ENCODE measurements around the gene PCDHB15. TPM values are rescaled to one million over a fixed set of nuclear protein-coding genes. Genes with fewer than 3 reads are reported as not detected.
A peak's percentile ranks its signal among the peaks of the same experiment; 100 is the strongest.
"Not testable (repeated sequence)": the region's sequence is repeated elsewhere in the genome, so short reads cannot be mapped to it uniquely, and the experiment has no call there.

Gene PCDHB15
- total RNA-seq: 1 to 10 TPM; 3.7 to 9.8 TPM
- 1.3 TPM for polyA plus RNA-seq (2013, experiment 1 of 2)
- polyA plus RNA-seq (2013, experiment 2 of 2): 1.3 TPM
- long read RNA-seq, experiment 1, full-length matches to known transcripts: 1 of 1 reads
- long read RNA-seq, experiment 1, partial matches to known transcripts: 0 of 1 reads
- long read RNA-seq, experiment 1, other reads (novel, unspliced or antisense): 0 of 1 reads
- long read RNA-seq, experiment 2, full-length matches to known transcripts: 7 of 7 reads
- long read RNA-seq, experiment 2, partial matches to known transcripts: 0 of 7 reads
- long read RNA-seq, experiment 2, other reads (novel, unspliced or antisense): 0 of 7 reads
- long read RNA-seq, experiment 3, full-length matches to known transcripts: 32 of 33 reads
- long read RNA-seq, experiment 3, partial matches to known transcripts: 0 of 33 reads
- long read RNA-seq, experiment 3, other reads (novel, unspliced or antisense): 1 of 33 reads
- long read RNA-seq, experiment 4: 0 reads

- no peaks in the 10 kb centered on the region for H3K4me1 Mint-ChIP-seq
- H3K36me3 Mint-ChIP-seq (ENCODE audit: low read depth): peaks cover 47% of the 10 kb centered on the region
- Histone ChIP-seq H3K27me3 (ENCODE audit: control insufficient read depth, insufficient read depth, low read length, poor library complexity, severe bottlenecking) (no peaks in the 10 kb centered on the region), H3K9ac (ENCODE audit: extremely low read depth, low read length, poor library complexity, severe bottlenecking) (no peak within 1 kb of the TSS), H3K4me1 (ENCODE audit: control insufficient read depth, insufficient read depth, low read length) (no peaks in the 10 kb centered on the region), H3K27ac (ENCODE audit: low read depth, low read length) (no peak within 1 kb of the TSS), H3K4me3 (ENCODE audit: low read length) (no peak within 1 kb of the TSS), H3K36me3 (ENCODE audit: control insufficient read depth, insufficient read depth, low read length) (no peaks in the 10 kb centered on the region), H3K9me3 (ENCODE audit: control insufficient read depth, low read length) (peaks cover 62% of the 10 kb centered on the region)
- peak within 1 kb of the TSS; percentile 71 for H3K4me3 Mint-ChIP-seq
- WGBS, 2 experiments (ENCODE audit: insufficient coverage in 1 of 2, insufficient read length in 1 of 2): 79 to 89% methylated on average over 9 to 16 of the region's 16 CpGs
- H3K27ac Mint-ChIP-seq: peak within 1 kb of the TSS; percentile 88
- peaks cover 4% of the 10 kb centered on the region for H3K27me3 Mint-ChIP-seq (ENCODE audit: insufficient read depth)
- DNase-seq: peak; percentile 90
- peaks cover 61% of the 10 kb centered on the region for H3K9me3 Mint-ChIP-seq
- TF ChIP-seq, protein P1, sequence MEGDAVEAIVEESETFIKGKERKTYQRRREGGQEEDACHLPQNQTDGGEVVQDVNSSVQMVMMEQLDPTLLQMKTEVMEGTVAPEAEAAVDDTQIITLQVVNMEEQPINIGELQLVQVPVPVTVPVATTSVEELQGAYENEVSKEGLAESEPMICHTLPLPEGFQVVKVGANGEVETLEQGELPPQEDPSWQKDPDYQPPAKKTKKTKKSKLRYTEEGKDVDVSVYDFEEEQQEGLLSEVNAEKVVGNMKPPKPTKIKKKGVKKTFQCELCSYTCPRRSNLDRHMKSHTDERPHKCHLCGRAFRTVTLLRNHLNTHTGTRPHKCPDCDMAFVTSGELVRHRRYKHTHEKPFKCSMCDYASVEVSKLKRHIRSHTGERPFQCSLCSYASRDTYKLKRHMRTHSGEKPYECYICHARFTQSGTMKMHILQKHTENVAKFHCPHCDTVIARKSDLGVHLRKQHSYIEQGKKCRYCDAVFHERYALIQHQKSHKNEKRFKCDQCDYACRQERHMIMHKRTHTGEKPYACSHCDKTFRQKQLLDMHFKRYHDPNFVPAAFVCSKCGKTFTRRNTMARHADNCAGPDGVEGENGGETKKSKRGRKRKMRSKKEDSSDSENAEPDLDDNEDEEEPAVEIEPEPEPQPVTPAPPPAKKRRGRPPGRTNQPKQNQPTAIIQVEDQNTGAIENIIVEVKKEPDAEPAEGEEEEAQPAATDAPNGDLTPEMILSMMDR (conservative IDR thresholded peaks at IDR 0.05): peak; percentile 93
Measured at GRCh38 chr5:141245250-141245717, at the start of gene PCDHB15. Gene PCDHB15 (plus strand): TSS chr5:141245395. CDS start chr5:141245579, 184 bp downstream.

GRCh38 chr5:141196363-141196762 lies 48.8 kb upstream of the PCDHB15 start:
- H3K4me3 ChIP-seq (ENCODE audit: low read length): no peak overlapping the region
- H3K36me3 ChIP-seq (ENCODE audit: control insufficient read depth, insufficient read depth, low read length): no peaks in the 10 kb centered on the region
- no peaks in the 10 kb centered on the region for H3K27me3 ChIP-seq (ENCODE audit: control insufficient read depth, insufficient read depth, low read length, poor library complexity, severe bottlenecking)
- H3K4me3 Mint-ChIP-seq: no peak overlapping the region
- peaks cover 9% of the 10 kb centered on the region for H3K27me3 Mint-ChIP-seq (ENCODE audit: insufficient read depth)
- no peak overlapping the region for H3K27ac ChIP-seq (ENCODE audit: low read depth, low read length)
- no peak overlapping the region for H3K27ac Mint-ChIP-seq
- TF ChIP-seq, protein P1 (conservative IDR thresholded peaks at IDR 0.05): no peak
- 63 to 73% methylated on average over 2 to 3 of the region's 3 CpGs for WGBS, 2 experiments (ENCODE audit: insufficient coverage in 1 of 2, insufficient read length in 1 of 2)
- H3K4me1 Mint-ChIP-seq: peaks cover 6% of the 10 kb centered on the region
- no peaks in the 10 kb centered on the region for H3K4me1 ChIP-seq (ENCODE audit: control insufficient read depth, insufficient read depth, low read length)
- peaks cover 33% of the 10 kb centered on the region for H3K9me3 Mint-ChIP-seq
- H3K9me3 ChIP-seq (ENCODE audit: control insufficient read depth, low read length): peaks cover 9% of the 10 kb centered on the region
- DNase-seq: no peak
- no peak overlapping the region for H3K9ac ChIP-seq (ENCODE audit: extremely low read depth, low read length, poor library complexity, severe bottlenecking)
- H3K36me3 Mint-ChIP-seq (ENCODE audit: low read depth): peaks cover 10% of the 10 kb centered on the region

DNA sequence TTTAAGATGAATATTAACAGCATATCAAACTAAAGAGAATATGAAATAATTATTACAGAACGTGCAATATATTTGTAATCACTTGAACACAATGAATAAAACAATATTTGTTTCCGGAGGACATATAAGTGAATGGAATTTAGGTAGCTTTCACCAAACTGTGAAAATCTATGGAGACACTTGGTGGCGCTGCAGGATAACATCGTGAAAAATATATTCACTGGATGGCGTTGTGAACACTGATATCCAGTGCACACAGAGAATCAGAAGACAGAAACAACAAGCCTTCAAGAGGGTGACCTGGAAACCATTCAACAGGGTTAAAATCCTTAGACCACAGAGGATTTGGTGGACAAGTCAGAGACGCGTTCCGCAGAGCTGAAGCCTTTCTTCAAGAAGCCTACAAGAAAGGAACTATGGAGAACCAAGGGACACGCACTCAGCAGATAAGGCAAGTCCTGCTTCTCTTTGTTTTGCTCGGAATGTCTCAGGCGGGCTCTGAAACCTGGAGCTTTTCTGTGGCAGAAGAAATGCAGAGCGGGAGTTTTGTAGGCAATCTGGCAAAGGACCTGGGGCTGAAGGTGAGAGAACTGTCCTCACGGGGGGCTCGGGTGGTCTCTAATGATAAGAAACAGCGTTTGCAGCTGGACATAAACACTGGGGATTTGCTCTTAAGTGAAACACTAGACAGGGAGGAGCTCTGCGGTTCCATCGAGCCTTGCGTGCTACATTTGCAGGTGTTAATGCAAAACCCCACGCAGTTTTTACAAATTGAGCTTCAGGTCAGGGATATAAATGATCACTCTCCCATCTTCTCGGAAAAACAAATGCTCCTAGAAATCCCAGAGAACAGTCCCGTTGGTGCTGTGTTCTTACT lies 45.6 kb upstream of the PCDHB15 start, which contains the start of gene PCDHB11:
PCDHB11 (plus strand) TSS at position 269 of the 877 bp plus-strand sequence; CDS start at position 417, 148 bp downstream.
- no peak within 1 kb of the TSS for H3K27ac ChIP-seq (ENCODE audit: low read depth, low read length)
- peak; percentile 68 for DNase-seq
- no peaks in the 10 kb centered on the region for H3K27me3 ChIP-seq (ENCODE audit: control insufficient read depth, insufficient read depth, low read length, poor library complexity, severe bottlenecking)
- H3K9me3 Mint-ChIP-seq: peaks cover 26% of the 10 kb centered on the region
- H3K9me3 ChIP-seq (ENCODE audit: control insufficient read depth, low read length): peaks cover 9% of the 10 kb centered on the region
- no peak within 1 kb of the TSS for H3K9ac ChIP-seq (ENCODE audit: extremely low read depth, low read length, poor library complexity, severe bottlenecking)
- H3K4me1 Mint-ChIP-seq: no peaks in the 10 kb centered on the region
- no peaks in the 10 kb centered on the region for H3K4me1 ChIP-seq (ENCODE audit: control insufficient read depth, insufficient read depth, low read length)
- peak within 1 kb of the TSS; percentile 69 for H3K27ac Mint-ChIP-seq
- peaks cover 6% of the 10 kb centered on the region for H3K27me3 Mint-ChIP-seq (ENCODE audit: insufficient read depth)
- H3K4me3 ChIP-seq (ENCODE audit: low read length): no peak within 1 kb of the TSS
- H3K4me3 Mint-ChIP-seq: peak within 1 kb of the TSS; percentile 50
- 77 to 83% methylated on average over 17 to 20 of the region's 21 CpGs for WGBS, 2 experiments (ENCODE audit: insufficient coverage in 1 of 2, insufficient read length in 1 of 2)
- peaks cover 10% of the 10 kb centered on the region for H3K36me3 Mint-ChIP-seq (ENCODE audit: low read depth)
- no peaks in the 10 kb centered on the region for H3K36me3 ChIP-seq (ENCODE audit: control insufficient read depth, insufficient read depth, low read length)
- TF ChIP-seq, protein P1 (conservative IDR thresholded peaks at IDR 0.05): peak; percentile 79

- H3K27me3 Mint-ChIP-seq (ENCODE audit: insufficient read depth); H3K36me3 ChIP-seq (ENCODE audit: control insufficient read depth, insufficient read depth, low read length); DNase-seq; H3K4me1 ChIP-seq (ENCODE audit: control insufficient read depth, insufficient read depth, low read length); H3K9me3 ChIP-seq (ENCODE audit: control insufficient read depth, low read length); H3K27ac ChIP-seq (ENCODE audit: low read depth, low read length); H3K4me3 ChIP-seq (ENCODE audit: low read length); H3K4me1 Mint-ChIP-seq; H3K27ac Mint-ChIP-seq; H3K27me3 ChIP-seq (ENCODE audit: control insufficient read depth, insufficient read depth, low read length, poor library complexity, severe bottlenecking); H3K9ac ChIP-seq (ENCODE audit: extremely low read depth, low read length, poor library complexity, severe bottlenecking); H3K4me3 Mint-ChIP-seq: not testable (repeated sequence)
- Mint-ChIP-seq H3K36me3 (ENCODE audit: low read depth) (peaks cover 10% of the 10 kb centered on the region), H3K9me3 (peaks cover 21% of the 10 kb centered on the region)
- WGBS, 2 experiments (ENCODE audit: insufficient coverage in 1 of 2, insufficient read length in 1 of 2): 89 to 97% methylated on average over 5 to 18 of the region's 38 CpGs
Measured at GRCh38 chr5:141201126-141201525, 44.1 kb upstream of the PCDHB15 start.

Data from endodermal cell (in vitro differentiated cells).